ENCODE data around the gene APP.

The APP gene

DNA sequence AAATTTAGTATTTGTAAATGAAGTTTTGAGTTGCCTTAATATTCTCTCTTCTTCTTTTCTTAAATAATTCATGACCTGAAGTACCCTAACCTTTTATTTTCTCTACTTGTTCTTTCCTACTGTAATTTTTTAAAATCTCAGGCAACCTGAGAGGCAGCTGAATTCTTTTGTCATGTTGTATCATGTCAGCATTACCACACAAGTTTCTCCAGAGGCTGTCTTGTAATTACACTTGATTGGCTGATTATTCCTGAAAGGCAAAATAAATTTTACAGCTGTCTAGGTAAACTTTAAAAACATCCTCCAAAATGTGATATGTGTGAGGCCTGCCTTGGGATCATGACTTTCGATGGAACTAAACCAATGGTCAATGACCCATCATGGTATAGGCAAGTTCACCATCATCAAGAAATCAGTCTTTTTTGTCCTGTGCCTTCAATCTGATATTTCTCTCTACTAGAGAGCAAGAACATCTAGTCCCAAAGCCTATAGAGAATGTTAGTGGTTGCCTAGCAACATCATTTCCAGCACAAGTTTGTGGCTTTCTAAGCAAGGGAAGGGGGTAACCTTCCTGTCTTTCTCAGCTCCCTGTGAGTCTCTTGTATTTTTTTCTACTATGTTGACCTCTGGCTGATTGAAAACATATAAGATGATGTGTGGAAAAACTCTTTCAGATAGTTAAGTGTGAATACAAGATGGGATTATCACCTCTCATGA lies 320.3 kb downstream of the APP start:
- no peaks in the 10 kb centered on the region for H3K9me3 ChIP-seq (ENCODE audit: control insufficient read depth in 2 of 2, low read length in 2 of 2)

DNA sequence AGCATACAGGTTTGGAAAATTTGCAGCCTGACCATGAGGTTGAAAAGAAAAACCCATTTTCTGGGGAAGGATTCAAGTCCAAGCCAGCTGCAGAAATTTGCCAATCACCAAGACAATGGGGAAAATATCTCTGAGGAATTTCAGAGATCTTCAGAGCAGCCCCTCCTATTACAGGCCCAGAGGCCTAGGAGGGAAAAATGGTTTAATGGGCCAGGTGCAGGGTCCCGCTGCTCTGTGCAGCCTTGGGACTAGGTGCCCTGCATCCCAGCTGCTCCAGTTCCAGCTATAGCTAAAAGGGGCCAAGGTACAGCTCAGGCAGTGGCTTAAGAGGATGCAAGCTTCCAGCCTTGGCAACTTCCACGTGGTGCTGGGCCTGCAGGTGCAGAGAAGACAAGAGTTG lies 322.3 kb downstream of the APP start:
- Histone ChIP-seq H3K27ac (ENCODE audit: low read length) (no peak overlapping the region), H3K36me3 (ENCODE audit: control insufficient read depth in 2 of 2, insufficient read depth in 2 of 2, low read length in 2 of 2) (no peaks in the 10 kb centered on the region), H3K4me3 (ENCODE audit: low read length in 2 of 2) (no peak overlapping the region), H3K9me3 (ENCODE audit: control insufficient read depth in 2 of 2, low read length in 2 of 2) (no peaks in the 10 kb centered on the region), H3K9ac (ENCODE audit: low read length in 2 of 2) (no peak overlapping the region), H3K27me3 (ENCODE audit: control insufficient read depth in 1 of 2, insufficient read depth in 2 of 2, low read length in 2 of 2) (no peaks in the 10 kb centered on the region), H3K4me1 (ENCODE audit: control insufficient read depth, insufficient read depth, low read length) (peaks cover 3% of the 10 kb centered on the region)

More for the DNA sequence above, 320.3 kb downstream of the APP start:
- Histone ChIP-seq H3K27me3 (ENCODE audit: control insufficient read depth in 1 of 2, insufficient read depth in 2 of 2, low read length in 2 of 2) (no peaks in the 10 kb centered on the region), H3K4me1 (ENCODE audit: control insufficient read depth, insufficient read depth, low read length) (peaks cover 3% of the 10 kb centered on the region), H3K4me3 (ENCODE audit: low read length in 2 of 2) (no peak overlapping the region), H3K9ac (ENCODE audit: low read length in 2 of 2) (no peak overlapping the region), H3K27ac (ENCODE audit: low read length) (no peak overlapping the region), H3K36me3 (ENCODE audit: control insufficient read depth in 2 of 2, insufficient read depth in 2 of 2, low read length in 2 of 2) (no peaks in the 10 kb centered on the region)

DNA sequence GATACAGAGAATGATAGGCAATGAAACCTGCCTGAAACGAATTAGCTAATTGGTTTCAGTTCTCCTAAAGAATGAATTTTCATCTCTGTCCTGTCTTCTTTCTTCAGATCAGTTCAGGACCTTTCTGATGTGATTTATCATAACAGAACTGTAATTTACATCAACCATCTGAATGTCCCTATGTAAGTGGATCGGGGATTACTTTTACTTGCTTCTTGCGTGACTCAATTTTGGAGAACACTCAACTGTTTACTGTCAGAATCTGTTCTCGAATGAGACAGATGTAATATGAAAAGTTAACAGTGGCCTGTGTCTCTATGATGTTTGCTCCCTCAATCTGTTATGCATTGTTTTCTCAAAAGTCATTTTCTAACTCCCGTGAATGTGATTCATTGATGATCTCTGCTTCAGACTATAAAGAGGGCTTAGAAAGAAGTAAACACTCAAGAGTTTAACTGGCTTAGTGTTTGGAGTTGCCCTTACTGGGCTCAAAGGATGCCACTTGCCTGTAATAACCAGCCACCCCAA lies 324.8 kb downstream of the APP start:
- Histone ChIP-seq H3K27me3 (ENCODE audit: control insufficient read depth in 1 of 2, insufficient read depth in 2 of 2, low read length in 2 of 2) (no peaks in the 10 kb centered on the region), H3K36me3 (ENCODE audit: control insufficient read depth in 2 of 2, insufficient read depth in 2 of 2, low read length in 2 of 2) (no peaks in the 10 kb centered on the region), H3K4me1 (ENCODE audit: control insufficient read depth, insufficient read depth, low read length) (peaks cover 3% of the 10 kb centered on the region), H3K9me3 (ENCODE audit: control insufficient read depth in 2 of 2, low read length in 2 of 2) (no peaks in the 10 kb centered on the region), H3K27ac (ENCODE audit: low read length) (no peak overlapping the region), H3K4me3 (ENCODE audit: low read length in 2 of 2) (no peak overlapping the region), H3K9ac (ENCODE audit: low read length in 2 of 2) (no peak overlapping the region)

DNA sequence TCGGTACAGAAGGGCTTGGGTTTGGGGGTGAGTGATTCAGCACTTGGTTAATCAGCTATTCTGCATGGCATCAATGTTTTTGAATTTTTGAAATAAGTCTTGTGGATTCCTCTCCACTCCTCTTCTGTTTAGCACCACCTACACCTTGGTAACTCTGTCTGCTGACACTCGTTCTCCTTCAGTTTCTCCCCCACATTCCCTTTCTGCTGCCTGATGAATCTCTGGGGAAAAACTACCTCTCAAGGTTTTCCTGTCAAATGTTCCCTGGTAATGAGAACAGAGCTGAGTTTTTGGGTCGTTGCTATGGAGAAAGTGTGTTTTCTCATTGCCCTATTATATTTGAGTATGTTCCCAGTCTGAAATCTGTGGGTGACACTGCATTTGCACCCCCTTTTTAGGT lies 327.6 kb downstream of the APP start:
- Histone ChIP-seq H3K4me3 (ENCODE audit: low read length in 2 of 2) (no peak overlapping the region), H3K9ac (ENCODE audit: low read length in 2 of 2) (no peak overlapping the region)

DNA sequence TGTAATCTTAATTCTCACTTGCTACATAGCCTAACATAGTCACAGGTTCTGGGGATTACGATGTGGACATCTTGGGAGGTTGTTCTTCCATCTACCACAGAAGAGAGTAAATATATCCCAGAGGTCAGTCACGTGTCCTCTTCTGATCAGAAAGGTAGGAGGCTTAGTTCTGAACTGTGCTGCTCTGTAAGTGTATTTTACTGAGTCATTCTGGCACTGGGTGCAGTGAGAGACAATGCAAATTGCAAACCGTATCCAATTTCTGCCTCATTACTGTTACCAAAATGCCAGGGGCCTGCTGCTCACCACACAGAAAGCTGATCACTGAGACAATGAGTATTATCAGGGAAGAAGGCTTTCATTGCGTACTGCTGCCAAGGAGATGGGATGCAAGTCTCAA lies 331.8 kb downstream of the APP start:
- Histone ChIP-seq H3K9ac (ENCODE audit: low read length in 2 of 2) (no peak overlapping the region), H3K4me3 (ENCODE audit: low read length in 2 of 2) (peak overlapping the region in 1 of 2 donors; percentile 4), H3K9me3 (ENCODE audit: control insufficient read depth in 2 of 2, low read length in 2 of 2) (peaks cover 2 to 10% of the 10 kb centered on the region in 2 donors), H3K27ac (ENCODE audit: low read length) (no peak overlapping the region), H3K36me3 (ENCODE audit: control insufficient read depth in 2 of 2, insufficient read depth in 2 of 2, low read length in 2 of 2) (no peaks in the 10 kb centered on the region), H3K4me1 (ENCODE audit: control insufficient read depth, insufficient read depth, low read length) (peaks cover 14% of the 10 kb centered on the region), H3K27me3 (ENCODE audit: control insufficient read depth in 1 of 2, insufficient read depth in 2 of 2, low read length in 2 of 2) (no peaks in the 10 kb centered on the region)

More for the DNA sequence above, 327.6 kb downstream of the APP start:
- Histone ChIP-seq H3K4me1 (ENCODE audit: control insufficient read depth, insufficient read depth, low read length) (peaks cover 3% of the 10 kb centered on the region), H3K9me3 (ENCODE audit: control insufficient read depth in 2 of 2, low read length in 2 of 2) (peaks cover 2 to 4% of the 10 kb centered on the region in 2 donors), H3K27me3 (ENCODE audit: control insufficient read depth in 1 of 2, insufficient read depth in 2 of 2, low read length in 2 of 2) (no peaks in the 10 kb centered on the region), H3K27ac (ENCODE audit: low read length) (no peak overlapping the region), H3K36me3 (ENCODE audit: control insufficient read depth in 2 of 2, insufficient read depth in 2 of 2, low read length in 2 of 2) (no peaks in the 10 kb centered on the region)

- no peaks in the 10 kb centered on the region for H3K27me3 ChIP-seq (ENCODE audit: control insufficient read depth in 1 of 2, insufficient read depth in 2 of 2, low read length in 2 of 2)
- peaks cover 14% of the 10 kb centered on the region for H3K4me1 ChIP-seq (ENCODE audit: control insufficient read depth, insufficient read depth, low read length)
- H3K36me3 ChIP-seq (ENCODE audit: control insufficient read depth in 2 of 2, insufficient read depth in 2 of 2, low read length in 2 of 2) = no peaks in the 10 kb centered on the region
- H3K27ac ChIP-seq (ENCODE audit: low read length) = peak overlapping the region; percentile 83
- H3K9ac ChIP-seq (ENCODE audit: low read length in 2 of 2) = peak overlapping the region in 1 of 2 donors; percentile 25
- peaks cover 2 to 18% of the 10 kb centered on the region in 2 donors for H3K9me3 ChIP-seq (ENCODE audit: control insufficient read depth in 2 of 2, low read length in 2 of 2)
- H3K4me3 ChIP-seq (ENCODE audit: low read length in 2 of 2) = no peak overlapping the region
Measured at GRCh38 chr21:25837533-25838265, 332.9 kb downstream of the APP start.

- Histone ChIP-seq H3K9ac (ENCODE audit: low read length in 2 of 2) (no peak overlapping the region), H3K36me3 (ENCODE audit: control insufficient read depth in 2 of 2, insufficient read depth in 2 of 2, low read length in 2 of 2) (no peaks in the 10 kb centered on the region), H3K27ac (ENCODE audit: low read length) (peak overlapping the region; percentile 83), H3K27me3 (ENCODE audit: control insufficient read depth in 1 of 2, insufficient read depth in 2 of 2, low read length in 2 of 2) (no peaks in the 10 kb centered on the region), H3K4me1 (ENCODE audit: control insufficient read depth, insufficient read depth, low read length) (peaks cover 14% of the 10 kb centered on the region), H3K9me3 (ENCODE audit: control insufficient read depth in 2 of 2, low read length in 2 of 2) (peaks cover 2 to 19% of the 10 kb centered on the region in 2 donors), H3K4me3 (ENCODE audit: low read length in 2 of 2) (no peak overlapping the region)
Measured at GRCh38 chr21:25836396-25836795, 334.2 kb downstream of the APP start.

DNA sequence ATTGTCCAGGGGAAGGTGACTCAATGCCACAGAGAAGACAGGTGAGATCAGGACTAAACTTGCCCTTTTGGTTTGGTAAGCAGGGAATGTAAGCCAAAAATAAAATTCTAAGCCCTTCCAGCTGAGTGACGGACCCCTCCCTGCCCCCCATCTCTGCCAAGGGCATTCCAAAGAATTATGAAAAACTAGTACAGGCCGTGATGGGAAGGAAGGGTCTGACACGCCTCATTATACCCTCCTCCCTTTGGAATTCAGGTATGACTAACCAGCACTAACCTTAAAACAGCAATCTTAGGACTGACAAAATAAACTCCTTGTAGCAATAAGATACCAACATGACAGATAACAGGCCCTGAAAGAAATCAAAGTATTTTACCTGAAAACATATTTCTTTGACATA lies 336.2 kb downstream of the APP start:
- H3K9me3 ChIP-seq (ENCODE audit: control insufficient read depth in 2 of 2, low read length in 2 of 2) = peaks cover 2 to 14% of the 10 kb centered on the region in 2 donors
- H3K27me3 ChIP-seq (ENCODE audit: control insufficient read depth in 1 of 2, insufficient read depth in 2 of 2, low read length in 2 of 2) = no peaks in the 10 kb centered on the region
- H3K4me3 ChIP-seq (ENCODE audit: low read length in 2 of 2) = no peak overlapping the region
- no peaks in the 10 kb centered on the region for H3K36me3 ChIP-seq (ENCODE audit: control insufficient read depth in 2 of 2, insufficient read depth in 2 of 2, low read length in 2 of 2)
- H3K27ac ChIP-seq (ENCODE audit: low read length) = no peak overlapping the region
- H3K4me1 ChIP-seq (ENCODE audit: control insufficient read depth, insufficient read depth, low read length) = peaks cover 14% of the 10 kb centered on the region
- no peak overlapping the region for H3K9ac ChIP-seq (ENCODE audit: low read length in 2 of 2)

DNA sequence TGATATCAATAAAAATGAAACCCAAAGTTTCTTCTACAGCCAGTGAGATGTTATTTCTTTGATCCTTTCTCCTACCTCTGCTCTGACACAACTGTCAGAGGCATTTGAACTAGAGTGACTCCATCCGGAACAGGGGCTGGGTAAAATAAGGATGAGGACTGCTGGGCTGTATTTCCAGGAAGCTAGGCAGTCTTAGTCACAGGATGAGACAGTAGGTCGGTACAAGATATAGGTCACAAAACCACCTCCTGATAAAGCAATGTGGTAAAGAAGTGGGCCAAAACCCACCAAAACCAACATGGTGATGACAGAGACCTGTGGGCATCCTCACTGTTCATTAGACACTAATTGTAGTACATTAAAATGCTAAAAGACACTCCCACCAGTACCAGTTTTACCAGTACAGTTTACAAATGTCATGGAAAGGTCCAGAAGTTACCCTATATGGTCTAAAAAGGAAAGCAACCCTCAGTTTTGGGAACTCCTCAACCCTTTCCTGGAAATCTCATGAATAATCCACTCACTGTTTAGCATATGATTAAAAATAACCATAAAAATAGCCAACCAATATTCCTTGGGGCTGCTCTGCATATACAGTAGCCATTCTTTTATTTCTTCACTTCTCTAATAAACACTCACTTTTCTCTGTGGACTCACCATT lies 339.1 kb downstream of the APP start:
- H3K9me3 ChIP-seq (ENCODE audit: control insufficient read depth in 2 of 2, low read length in 2 of 2) = peaks cover 0 to 14% of the 10 kb centered on the region in 2 donors
- peaks cover 3% of the 10 kb centered on the region for H3K4me1 ChIP-seq (ENCODE audit: control insufficient read depth, insufficient read depth, low read length)
- H3K27me3 ChIP-seq (ENCODE audit: control insufficient read depth in 1 of 2, insufficient read depth in 2 of 2, low read length in 2 of 2) = no peaks in the 10 kb centered on the region
- H3K27ac ChIP-seq (ENCODE audit: low read length) = no peak overlapping the region
- no peak overlapping the region for H3K4me3 ChIP-seq (ENCODE audit: low read length in 2 of 2)
- H3K9ac ChIP-seq (ENCODE audit: low read length in 2 of 2) = no peak overlapping the region
- H3K36me3 ChIP-seq (ENCODE audit: control insufficient read depth in 2 of 2, insufficient read depth in 2 of 2, low read length in 2 of 2) = no peaks in the 10 kb centered on the region
